Fibroblast of villous mesenchyme (primary cell): Measurements from ENCODE around the gene NBAS. TPM values are rescaled to one million over a fixed set of nuclear protein-coding genes. Genes with fewer than 3 reads are reported as not detected.

ENCODE experiments used
- DNase-seq: peaks from one replicate; pipeline ENCODE4 v3.0.0-alpha.2; 2010; ENCODE audit warnings: low read depth
- H3K4me3 ChIP-seq: 2 replicates; pipeline ENCODE4 v1.5.1; 2011; ENCODE audit warnings: low read depth, mild to moderate bottlenecking, low read length
- CTCF ChIP-seq: IDR thresholded peaks from 2 replicates; pipeline ENCODE4 v1.5.1; 2012; ENCODE audit warnings: low read depth, mild to moderate bottlenecking, low read length; ENCODE audit not compliant: insufficient read depth
- total RNA-seq: library from RNA; depleted of rRNA; stranded (reverse); fragments of >200 nt; gene quantifications from 2 replicates; pipeline ENCODE4 v1.2.3, GENCODE V29; 2012

The NBAS gene
- total RNA-seq, 1 donor, result 109 TPM

- peak; percentile 45 for DNase-seq
- no peak overlapping the region for H3K4me3 ChIP-seq
- TF ChIP-seq CTCF, result no peak
These were observed 400.7 kb downstream of the NBAS start for GRCh38 chr2:15160201-15160991.

GRCh38 chr2:15159751-15160177 lies 401.4 kb downstream of the NBAS start:
- peak; percentile 62 for TF ChIP-seq CTCF
- DNase-seq, result peak; percentile 44
- no peak overlapping the region for H3K4me3 ChIP-seq

- no peak for DNase-seq
- no peak for TF ChIP-seq CTCF
- no peak overlapping the region for H3K4me3 ChIP-seq
These were observed 401.9 kb downstream of the NBAS start for GRCh38 chr2:15159206-15159605.

GRCh38 chr2:15158532-15158931 lies 402.6 kb downstream of the NBAS start:
- DNase-seq, result no peak
- H3K4me3 ChIP-seq, result no peak overlapping the region
- no peak for TF ChIP-seq CTCF

GRCh38 chr2:15158100-15158499 lies 403.0 kb downstream of the NBAS start:
- DNase-seq, result no peak
- TF ChIP-seq CTCF, result no peak
- no peak overlapping the region for H3K4me3 ChIP-seq

- no peak overlapping the region for H3K4me3 ChIP-seq
- no peak for DNase-seq
- TF ChIP-seq CTCF, result no peak
These were observed 405.1 kb downstream of the NBAS start for GRCh38 chr2:15155959-15156574.
